ENCODE data around the gene SPIRE1.
"Not testable (repeated sequence)": the region's sequence is repeated elsewhere in the genome, so short reads cannot be mapped to it uniquely, and the experiment has no call there.

The SPIRE1 gene

DNA sequence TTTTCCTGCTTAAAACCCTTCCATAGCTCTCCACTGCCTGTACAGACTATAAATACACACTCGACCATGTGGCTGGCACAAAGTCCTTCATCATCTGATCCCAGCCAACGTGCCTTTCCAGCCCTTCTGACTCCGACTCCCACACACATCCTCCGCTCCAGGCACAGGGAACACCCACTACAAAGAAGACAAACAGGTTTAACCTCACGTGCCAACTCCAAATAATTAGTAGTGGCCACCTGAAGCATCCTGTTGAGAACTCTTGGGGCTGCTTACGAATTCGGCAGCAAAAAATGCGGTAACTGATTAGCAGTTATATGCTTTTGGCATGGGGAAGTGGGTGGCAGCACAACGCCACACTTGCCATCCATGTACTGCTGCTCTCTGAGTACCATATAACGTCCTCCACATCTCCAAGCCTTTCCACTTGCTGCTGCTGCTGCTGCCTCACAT is 12.1 kb downstream of the SPIRE1 start:
- DNase-seq (ENCODE audit: low read depth in 3 of 3) = no peak

DNA sequence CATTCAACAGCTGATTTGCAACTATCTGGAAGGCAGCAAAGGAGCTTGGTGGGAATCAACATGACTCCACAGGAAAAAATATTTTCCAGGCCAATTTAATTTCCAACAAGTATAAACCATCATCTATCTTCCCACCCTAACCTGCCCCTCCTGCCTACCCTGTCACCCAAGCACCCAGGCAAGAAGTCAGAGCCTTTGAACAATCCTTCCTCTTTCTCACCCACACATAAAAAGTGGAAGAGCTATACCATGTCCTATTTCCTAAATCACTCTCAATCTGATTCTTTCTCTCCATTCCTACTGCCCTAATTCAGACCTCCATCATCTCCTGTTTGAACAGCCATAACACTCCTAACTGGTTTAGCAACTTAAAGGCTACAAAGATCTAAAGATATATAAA is 12.7 kb downstream of the SPIRE1 start:
- DNase-seq (ENCODE audit: low read depth in 3 of 3) = no peak

DNA sequence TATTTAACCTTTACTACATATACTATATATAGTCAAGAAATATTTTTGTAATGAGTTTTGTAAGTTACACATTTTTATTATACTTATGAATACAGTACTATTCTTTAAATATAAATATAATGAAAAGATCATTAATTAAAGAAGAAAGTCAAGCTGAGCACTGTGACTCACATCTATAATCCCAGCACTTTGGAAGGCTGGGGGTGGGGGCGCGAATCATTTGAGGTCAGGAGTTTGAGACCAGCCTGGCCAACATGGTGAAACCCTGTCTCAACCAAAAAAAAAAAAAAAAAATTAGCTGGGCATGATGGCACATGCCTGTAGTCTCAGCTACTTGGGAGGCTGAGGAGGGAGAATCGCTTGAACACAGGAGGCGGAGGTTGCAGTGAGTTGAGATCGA is 14.2 kb downstream of the SPIRE1 start:
- not testable (repeated sequence) for DNase-seq (ENCODE audit: low read depth in 3 of 3)

DNA sequence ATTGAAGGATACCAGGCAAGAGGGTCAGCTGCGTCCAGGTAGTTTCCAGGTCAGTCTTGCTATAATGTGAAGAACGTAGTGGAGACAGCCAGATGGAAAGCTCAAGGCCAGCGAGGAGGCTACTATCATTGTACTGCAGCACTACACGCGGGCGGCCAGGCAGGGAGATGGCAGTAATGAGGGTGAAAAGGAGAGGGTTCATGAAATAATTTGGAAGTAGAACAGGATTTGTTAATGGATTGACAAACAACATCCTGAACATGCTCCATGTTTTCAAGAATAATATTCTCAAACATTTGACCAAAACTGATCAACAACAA is 17.1 kb downstream of the SPIRE1 start:
- DNase-seq (ENCODE audit: low read depth in 3 of 3) = no peak

DNA sequence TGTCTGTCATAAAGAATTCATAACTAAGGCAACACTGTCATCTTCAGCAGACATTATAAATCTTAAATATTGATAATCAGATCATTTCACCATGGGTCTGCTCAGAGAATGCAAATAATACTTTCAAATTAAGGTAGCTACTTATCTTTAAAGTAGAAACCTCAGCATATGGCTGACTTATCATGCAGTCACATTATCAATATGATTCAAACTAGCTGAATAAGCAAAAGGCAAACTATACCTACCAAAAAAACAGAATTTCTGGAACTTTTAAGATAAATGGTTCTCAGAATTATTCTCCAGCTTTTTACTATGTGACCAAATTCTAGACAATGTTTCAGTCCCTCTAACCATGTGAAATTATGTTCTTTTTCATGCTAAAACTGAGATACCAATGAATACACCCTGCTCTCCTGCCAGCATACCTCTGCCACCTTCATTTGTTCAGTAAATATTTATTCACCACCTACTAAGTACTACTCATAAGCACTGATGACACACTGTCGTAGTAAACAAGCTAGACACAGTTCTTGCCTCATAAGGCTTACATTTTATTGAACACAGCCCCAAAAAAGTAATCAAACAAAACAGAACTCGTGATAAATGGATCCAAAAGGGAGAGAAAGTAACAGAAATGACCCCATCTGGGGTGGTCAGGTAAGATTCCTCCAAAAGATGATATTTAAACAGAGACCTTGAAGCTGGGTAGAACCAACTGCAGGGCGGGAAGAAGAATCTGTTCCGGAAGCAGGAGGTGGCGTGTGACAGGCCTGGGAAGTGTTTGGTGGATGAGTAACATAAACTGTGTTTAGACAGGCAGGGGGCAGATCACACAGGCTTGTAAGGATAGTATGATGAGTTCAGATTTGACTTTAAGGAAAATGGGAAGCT is 17.7 kb downstream of the SPIRE1 start:
- DNase-seq (ENCODE audit: low read depth in 3 of 3) = no peak

DNA sequence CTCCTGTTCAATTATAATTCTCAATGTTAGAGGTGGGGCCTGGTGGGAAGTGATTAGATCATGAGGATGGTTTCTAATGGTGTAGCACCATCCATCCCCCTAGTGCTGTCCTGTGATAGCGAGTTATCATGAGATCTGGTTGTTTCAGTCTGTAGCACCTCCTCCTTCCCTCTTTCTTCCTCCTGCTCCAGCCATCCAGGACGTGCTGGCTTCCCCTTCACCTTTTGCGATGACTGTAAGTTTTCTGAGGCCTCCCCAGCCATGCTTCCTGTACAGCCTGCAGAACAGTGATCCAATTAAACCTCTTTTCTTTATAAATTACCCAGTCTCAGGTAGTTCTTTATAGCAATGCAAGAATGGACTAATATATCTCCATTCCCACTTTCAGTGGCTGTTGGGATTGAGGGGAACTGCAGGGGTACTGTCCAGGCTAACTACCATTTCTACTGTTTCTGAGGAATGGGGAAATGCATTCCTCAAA is 19.2 kb downstream of the SPIRE1 start:
- no peak for DNase-seq (ENCODE audit: low read depth in 3 of 3)

DNA sequence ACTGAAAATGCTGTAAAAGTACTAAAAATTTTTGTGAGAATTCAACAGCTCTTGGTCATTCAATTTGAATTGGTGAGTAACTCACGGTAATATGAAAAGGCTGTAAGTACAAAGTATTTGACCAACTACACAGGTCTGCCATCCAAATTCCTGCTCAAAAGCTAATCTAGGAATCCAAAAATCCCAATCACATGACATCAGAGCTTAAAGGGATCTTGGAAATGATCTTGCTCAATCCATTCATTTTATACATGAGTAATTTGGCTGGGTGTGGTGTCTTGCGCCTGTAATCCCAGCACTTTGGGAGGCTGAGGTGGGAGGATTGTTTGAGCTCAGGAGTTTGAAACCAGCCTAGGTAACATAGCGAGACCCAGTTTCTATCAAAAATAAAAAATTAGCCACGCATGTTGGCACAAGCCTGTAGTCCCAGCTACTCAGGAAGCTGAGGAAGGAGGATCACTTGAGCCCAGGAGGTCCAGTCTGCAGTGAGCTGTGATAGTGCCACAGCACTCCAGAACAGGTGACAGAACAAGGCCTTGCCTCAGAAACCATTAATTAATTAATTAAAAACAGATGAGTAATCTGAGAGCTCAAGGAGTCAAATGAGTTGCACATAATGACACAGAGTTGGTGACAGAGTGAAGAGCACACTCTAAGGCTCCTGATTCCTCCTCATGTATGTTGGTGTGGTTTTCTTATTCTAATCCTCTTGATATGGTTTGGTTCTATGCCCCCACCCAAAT is 19.8 kb downstream of the SPIRE1 start:
- no peak for DNase-seq (ENCODE audit: low read depth in 3 of 3)

DNA sequence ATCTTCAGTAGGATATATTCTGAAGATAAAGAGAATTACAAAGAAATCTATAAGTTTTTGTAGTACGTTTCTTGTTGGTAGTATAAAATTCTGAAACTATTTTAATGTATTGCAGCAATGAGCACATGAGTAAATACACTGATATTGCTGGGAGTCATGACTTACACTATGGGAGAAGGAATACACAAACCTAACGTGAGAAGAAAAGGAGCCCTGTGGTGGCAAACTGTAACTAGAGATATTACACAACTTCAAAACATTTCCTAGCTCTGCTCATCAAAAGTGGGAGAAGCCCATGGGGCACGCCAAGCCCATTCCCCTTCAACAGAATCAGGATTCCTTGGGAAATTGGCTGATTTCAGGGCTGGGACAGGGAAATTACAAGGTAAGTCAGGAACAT is 20.5 kb downstream of the SPIRE1 start:
- DNase-seq (ENCODE audit: low read depth in 3 of 3) = no peak

DNA sequence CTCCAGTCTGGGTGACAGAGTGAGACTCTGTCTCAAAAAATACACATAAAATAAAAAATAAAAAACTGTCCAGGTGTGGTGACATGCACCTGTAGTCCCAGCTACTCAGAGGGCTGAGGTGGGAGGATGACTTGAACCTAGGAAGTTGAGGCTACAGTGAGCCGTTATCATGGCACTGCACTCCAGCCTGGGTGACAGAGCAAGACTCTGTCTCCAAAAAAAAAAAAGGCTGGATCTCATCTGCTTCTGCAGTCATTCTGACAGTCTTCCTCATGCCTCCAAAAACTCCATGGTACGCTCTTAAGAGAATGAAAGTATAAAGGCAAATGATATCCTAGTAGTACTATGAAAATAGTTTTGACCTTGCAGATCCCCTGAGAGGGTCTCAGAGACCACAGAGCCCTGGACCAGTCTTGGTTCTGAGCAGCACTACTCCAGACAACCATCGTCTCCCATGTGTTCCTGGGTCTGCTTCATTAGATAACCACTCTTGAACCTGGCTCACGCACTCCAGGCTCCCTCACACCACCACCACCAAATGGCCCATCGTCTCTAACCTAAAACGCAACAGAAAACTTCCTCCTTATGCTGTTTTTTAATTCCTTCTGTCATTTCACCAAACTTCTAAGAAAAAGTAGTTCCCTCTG is 26.0 kb downstream of the SPIRE1 start:
- no peak for DNase-seq (ENCODE audit: low read depth in 3 of 3)

DNA sequence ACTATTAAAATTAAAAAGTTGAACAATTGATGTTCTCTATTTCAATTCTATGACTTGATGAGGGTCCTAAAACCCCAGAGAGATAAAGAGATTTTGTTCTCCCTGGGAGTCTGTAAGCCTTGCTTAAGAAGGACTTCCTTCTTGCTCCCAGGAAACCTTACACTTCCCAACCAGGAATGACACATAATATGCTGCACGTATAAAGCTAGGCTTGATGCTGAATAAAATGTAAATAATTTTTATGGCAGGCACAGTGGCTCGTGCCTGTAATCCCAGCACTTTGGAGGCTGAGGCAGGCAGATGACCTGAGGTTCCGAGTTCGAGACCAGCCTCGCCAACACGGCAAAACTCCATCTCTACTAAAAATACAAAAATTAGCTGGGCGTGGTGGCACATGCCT is 27.8 kb downstream of the SPIRE1 start:
- no peak for DNase-seq (ENCODE audit: low read depth in 3 of 3)

DNA sequence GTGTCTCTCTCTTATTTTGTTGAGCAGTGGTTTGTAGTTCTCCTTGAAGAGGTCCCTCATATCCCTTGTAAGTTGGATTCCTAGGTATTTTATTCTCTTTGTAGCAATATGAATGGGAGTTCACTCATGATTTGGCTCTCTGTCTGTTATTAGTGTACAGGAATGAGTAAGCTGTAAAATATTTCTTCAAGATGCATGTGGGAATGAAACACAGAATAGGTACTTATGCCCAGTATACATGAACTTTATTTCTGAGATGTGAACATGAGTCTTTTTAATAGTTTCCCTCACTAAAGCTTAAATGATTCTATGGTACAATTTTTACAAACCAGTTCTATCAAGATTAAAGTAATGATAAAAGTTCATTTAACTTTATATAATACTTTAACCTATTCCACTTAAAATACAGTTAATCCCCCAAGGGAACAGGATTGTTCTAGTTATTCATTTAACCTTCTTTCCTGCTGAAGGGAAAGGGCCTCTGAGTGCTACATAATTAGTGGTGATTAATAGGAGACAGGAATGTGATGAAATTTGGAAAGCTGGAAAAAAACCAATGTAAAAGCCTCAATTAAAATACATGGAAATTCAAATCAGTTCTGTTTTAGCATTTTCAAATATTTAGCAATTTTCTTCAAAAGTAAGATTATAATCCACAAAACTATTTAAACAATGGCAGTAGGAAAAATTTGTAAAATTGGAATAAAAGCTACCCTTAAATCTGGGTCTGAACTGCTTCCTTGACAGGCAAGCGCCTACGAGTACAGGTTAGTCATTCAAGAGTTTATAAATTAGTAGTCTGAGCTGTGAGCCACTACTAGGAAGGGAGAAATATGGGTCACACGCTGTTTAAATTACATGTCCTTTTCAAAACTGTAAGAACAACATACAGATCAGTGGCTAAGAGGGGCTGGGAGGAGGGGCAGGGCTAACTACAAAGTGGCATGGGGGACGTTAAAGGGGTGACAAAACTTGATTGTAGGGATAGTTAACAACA is 28.9 kb downstream of the SPIRE1 start:
- DNase-seq (ENCODE audit: low read depth in 3 of 3) = no peak

DNA sequence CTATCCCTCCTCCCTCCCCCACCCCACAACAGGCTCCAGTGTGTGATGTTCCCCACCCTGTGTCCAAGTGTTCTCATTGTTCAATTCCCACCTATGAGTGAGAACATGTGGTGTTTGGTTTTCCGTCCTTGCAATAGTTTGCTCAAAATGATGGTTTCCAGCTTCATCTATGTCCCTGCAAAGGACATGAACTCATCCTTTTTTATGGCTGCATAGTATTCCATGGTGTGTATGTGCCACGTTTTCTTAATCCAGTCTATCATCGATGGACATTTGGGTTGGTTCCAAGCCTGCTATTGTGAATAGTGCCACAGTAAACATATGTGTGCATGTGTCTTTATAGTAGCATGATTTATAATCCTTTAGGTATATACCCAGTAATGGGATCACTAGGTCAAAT is 30.7 kb downstream of the SPIRE1 start:
- not testable (repeated sequence) for DNase-seq (ENCODE audit: low read depth in 3 of 3)

DNA sequence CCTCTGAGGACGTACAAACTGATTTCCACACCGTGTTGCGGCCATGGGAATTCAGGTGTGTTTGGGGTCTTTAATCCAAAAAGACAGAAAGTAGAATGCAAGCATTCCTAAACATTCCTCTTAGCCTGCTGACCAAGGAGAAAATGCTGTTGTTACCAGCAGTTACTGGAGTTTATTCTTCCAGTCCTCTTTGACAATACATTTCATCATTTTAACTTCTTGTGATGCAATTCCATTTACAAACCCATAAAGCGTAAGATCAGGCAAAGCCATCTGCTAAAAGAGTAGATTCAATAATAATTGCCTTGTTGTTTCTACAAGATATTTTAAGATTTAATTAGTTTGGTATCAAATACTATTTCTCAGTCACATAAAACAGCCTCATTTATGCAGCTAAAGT is 32.7 kb downstream of the SPIRE1 start:
- DNase-seq (ENCODE audit: low read depth in 3 of 3) = no peak

DNA sequence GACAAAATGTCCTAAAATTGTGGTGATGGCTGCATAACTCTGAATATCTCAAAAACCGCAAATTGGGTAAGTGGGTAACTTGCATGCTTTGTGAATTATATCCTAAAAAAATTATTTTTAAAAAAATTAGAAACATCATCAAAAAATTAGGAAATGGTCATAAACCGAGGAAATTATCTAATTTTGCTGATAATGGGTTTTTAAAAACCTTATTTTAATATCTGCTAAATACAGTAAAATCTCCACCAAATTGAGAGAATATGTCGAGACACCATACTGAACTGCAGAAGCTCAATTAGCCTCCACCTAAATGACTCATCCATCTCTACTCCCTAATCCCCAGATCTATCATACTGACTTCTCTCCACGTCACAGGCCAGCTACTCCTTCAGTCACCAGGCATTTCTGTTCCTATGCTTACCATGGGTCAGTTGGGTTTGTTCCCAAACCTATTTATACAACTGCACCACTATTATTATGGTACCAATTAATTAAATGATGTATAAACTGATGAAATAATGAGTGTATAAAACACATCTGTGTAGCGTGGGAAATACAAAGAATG is 36.1 kb downstream of the SPIRE1 start:
- DNase-seq (ENCODE audit: low read depth in 3 of 3) = no peak

DNA sequence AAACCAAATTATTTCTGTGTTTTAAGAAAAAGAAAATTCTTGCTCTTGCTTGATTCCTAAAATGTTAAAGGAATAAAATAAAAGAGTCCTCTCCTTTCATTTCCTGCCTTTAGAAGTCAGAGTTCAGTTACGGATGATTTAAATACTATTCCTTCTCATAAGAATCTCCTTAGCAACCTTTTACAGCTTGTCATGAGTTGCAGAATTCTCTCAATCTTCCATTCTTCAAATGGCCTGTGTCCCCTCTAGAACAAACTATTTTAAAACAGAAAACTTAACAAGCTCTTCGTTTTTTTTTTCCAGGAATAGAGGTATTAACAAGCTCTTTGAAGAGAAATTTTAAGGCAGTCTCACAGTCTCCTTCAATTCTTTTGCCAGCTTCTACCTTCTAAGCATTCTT is 42.2 kb downstream of the SPIRE1 start:
- DNase-seq (ENCODE audit: low read depth in 3 of 3) = no peak

DNA sequence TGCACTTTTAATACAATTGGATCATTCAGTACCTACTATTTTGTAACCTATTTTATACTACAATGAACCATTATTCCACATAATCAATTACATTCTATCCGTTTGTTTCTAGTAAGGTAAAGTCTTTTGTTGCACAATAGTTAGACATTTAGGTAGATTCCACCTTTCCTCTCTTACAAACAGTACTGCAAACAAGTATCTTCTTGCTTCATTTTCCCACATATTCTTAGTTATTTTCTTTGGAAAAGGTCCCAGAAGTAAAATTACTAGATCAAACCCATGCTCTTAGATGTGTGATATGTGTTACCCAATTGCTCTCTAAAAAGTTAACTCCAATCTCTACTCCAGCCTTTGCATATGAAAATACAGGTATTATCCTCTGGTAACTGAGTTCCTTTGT is 49.6 kb downstream of the SPIRE1 start:
- DNase-seq (ENCODE audit: low read depth in 3 of 3) = no peak

DNA sequence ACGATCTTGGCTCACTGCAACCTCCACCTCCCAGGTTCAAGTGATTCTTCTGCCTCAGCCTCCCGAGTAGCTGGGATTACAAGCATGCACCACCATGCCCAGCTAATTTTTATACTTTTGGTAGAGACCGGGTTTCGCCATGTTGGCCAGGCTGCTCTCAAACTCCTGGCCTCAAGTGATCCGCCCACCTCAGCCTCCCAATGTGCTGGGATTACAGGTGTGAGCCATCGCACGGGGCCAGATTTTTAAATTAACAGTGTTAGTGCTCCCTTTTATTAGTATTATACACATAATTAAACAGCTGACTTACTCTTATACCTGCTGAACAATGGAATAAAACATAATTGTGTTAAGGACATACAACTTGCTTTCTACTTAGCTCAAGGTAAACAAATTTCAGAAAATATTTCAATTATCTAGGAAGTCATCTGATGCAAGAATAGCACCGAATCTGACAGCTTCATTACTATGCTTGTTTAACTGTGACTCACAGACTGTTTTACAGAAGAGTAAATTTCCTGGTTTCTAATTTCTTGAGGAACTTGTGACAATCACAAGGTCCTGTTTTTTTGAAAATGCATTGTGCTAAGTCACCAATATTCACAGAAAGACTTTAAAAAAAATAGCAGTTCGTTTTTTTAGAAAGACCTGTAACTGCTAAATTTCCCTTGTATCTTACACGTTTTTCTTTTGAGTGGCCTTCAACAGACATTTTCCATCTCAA is 51.2 kb downstream of the SPIRE1 start:
- DNase-seq (ENCODE audit: low read depth in 3 of 3) = no peak

DNA sequence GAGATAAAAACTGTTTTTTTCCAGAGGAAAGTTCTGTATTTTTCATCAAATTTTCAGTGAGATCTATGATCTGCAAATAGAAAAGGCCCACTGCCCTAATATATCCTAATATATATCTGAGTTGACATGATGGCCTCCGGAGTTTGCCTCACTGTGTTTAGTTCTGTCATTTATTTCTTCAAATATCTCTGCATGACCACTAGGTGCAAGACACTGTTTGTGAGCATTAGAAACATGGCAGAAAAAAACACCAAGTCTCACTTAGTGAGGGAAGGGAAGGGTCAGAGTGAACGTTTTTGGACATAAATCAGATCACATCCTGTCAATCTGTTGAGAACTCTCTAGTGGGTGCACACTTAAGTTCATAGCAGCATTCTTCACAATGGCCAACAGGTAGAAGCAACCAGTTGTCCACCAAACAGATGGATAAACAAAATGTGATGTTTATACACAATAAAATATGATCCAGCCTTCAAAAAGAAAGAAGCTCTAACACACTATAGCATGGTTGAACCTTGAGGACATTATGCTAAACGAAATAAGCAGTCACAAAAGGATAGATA is 53.4 kb downstream of the SPIRE1 start:
- no peak for DNase-seq (ENCODE audit: low read depth in 3 of 3)

DNA sequence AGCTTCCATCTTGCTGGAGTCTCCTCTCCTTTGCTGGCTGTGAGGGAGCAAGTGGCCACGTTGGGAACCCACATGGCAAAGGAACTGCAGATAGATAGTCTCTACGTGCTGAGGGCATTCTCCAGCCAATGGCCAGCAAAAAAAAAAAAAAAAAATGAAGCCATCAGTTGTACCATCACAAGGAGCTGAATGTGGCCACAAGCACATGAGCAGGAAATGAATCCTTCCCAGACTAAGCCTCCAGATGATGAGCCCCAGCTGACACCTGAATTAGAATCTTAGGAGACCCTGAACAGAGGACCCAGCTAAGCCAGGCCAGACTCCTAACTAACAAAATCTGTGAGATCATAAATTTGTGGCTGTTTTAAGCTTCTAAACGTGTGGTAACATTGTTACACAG is 57.9 kb downstream of the SPIRE1 start:
- DNase-seq (ENCODE audit: low read depth in 3 of 3) = no peak

DNA sequence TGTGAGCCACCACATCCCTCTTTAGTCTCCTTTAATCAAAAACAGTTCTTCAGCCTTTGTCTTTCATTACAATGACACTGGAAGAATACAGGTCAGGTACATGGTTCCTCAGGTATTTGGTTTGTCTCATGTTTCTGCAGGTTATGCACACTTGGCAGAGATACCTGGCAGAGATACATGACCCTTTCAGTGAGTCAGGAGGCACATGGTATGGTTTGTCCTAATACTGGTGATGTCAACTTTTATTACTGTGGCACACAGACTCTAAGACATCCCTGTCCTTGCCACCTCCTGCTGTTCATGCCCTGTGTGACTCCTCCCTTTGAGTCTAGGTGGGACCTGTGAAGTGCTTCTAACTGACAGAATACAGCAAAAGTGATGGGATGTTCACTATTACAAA is 58.4 kb downstream of the SPIRE1 start:
- DNase-seq (ENCODE audit: low read depth in 3 of 3) = no peak

Data from stimulated activated CD4-positive, alpha-beta T cell treated with anti-CD3 and anti-CD28 coated beads, TNF-alpha, amount 100 ng/mL, for 48 hours (primary cell).